OCI-LY3 (cell line): Measurements from ENCODE around the gene CLEC2D.

Experiments used
- H2AFZ ChIP-seq: fragments of 200-600, 300-600 bp; shearing (Covaris generic); 2 replicates; pipeline ENCODE4 v1.6.0; 2014; ENCODE audit warnings: antibody characterized with exemption, low read depth, low read length
- H3K27ac ChIP-seq: fragments of 200-600, 300-600 bp; sonication (generic); 2 replicates; pipeline ENCODE4 v1.5.1; 2014; ENCODE audit warnings: mild to moderate bottlenecking, low read length, moderate library complexity, mixed read lengths
- H3K27me3 ChIP-seq: fragments of 200-600, 300-600 bp; sonication (generic); 2 replicates; pipeline ENCODE4 v1.6.1; 2014; ENCODE audit warnings: low read depth, low read length, mixed read lengths
- H3K36me3 ChIP-seq: fragments of 200-600, 300-600 bp; sonication (generic); replicated peaks from 2 replicates; pipeline ENCODE3; 2014; ENCODE audit warnings: low read depth, low read length, mixed read lengths
- H3K4me1 ChIP-seq: fragments of 300-600, 200-600 bp; sonication (generic); 2 replicates; pipeline ENCODE4 v1.6.1; 2014; ENCODE audit warnings: low read length, mixed read lengths
- H3K4me2 ChIP-seq: fragments of 200-600, 300-600 bp; sonication (generic); 2 replicates; pipeline ENCODE4 v1.6.1; 2014; ENCODE audit warnings: low read length, mixed read lengths
- H3K4me3 ChIP-seq: fragments of 300-600, 200-600 bp; sonication (generic); 2 replicates; pipeline ENCODE4 v1.5.1; 2014; ENCODE audit warnings: antibody characterized with exemption, mild to moderate bottlenecking, low read length, moderate library complexity
- H3K79me2 ChIP-seq: fragments of 300-600, 200-600 bp; shearing (Covaris generic); 2 replicates; pipeline ENCODE4 v1.6.1; 2014; ENCODE audit warnings: mild to moderate bottlenecking, low read length, mixed read lengths
- H3K9ac ChIP-seq: fragments of 300-600, 200-600 bp; shearing (Covaris generic); 2 replicates; pipeline ENCODE4 v1.6.0; 2014; ENCODE audit warnings: mild to moderate bottlenecking, low read length, moderate library complexity
- H3K9me3 ChIP-seq: fragments of 200-600, 300-600 bp; shearing (Covaris generic); 2 replicates; pipeline ENCODE4 v1.6.1; 2014; ENCODE audit warnings: low read length, mixed read lengths; ENCODE audit not compliant: insufficient read depth
- H4K20me1 ChIP-seq: fragments of 200-600, 300-600 bp; sonication (generic); 2 replicates; pipeline ENCODE4 v1.6.1; 2016; ENCODE audit warnings: low read length, mixed read lengths; ENCODE audit not compliant: insufficient read depth
- CTCF ChIP-seq: fragments of 200-600, 300-600 bp; sonication (generic); IDR thresholded peaks from 2 replicates; pipeline ENCODE4 v1.5.1; 2014; ENCODE audit warnings: antibody characterized with exemption, low read length, low read depth
- EZH2phosphoT487 ChIP-seq: fragments of 200-600 bp; shearing (Covaris generic); IDR thresholded peaks from 2 replicates; pipeline ENCODE4 v1.6.1; 2018; ENCODE audit warnings: antibody characterized with exemption, mixed run types, low read depth

CLEC2D gene

DNA sequence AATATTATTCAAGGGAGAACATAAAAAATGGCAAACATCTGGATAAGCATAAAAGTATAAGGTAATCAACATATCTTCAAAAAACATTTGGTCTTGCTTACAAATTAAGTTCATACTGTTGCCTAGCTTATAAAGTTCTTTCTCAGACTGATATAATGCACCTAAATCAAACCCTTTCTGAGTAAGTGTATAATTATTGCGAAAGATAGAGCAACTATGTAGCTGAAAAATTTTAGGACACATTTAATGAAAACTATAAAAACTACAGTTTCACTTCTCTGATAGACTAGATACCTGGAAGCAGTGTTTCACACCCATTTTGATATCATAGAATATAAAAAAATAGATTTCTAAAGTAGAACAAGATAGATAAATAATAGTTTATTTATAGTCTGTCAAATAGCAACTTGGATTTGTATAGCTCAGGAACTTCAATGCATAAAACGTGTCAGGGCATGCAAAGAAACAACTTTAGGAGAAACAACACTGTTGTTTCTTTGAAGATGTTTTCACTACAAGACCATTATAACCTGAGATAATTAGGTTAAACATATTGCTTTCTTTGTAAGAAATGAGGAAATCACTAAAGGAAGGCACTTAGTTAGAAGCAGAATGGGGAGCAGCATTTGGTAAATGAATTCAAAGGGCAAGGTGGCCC is 55.8 kb downstream of the CLEC2D start:
- peak overlapping the region; percentile 95 for H3K9ac ChIP-seq

DNA sequence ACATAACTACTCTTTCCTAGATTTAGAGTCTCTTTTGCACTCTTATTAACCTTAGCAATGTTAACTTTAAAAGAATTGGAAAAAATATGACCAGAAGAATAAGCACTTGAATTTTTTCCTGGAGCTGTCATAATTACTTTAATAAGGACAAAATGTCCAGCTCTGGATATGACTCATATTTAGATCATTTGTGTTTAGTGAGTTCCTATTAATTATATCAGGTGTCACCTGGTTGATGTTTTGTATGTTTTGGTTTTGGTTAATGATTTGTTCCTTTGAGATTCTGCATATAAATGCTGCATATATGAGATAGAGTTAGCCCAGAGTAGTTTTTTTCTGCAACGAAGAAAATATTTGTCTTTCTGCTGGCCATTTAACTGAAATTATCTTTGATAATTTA is 58.3 kb downstream of the CLEC2D start:
- peak overlapping the region; percentile 97 for H3K27ac ChIP-seq
- TF ChIP-seq CTCF (no peak), EZH2phosphoT487 (no peak)
- no peak overlapping the region for H2AFZ ChIP-seq
- H4K20me1 ChIP-seq: peaks cover 22% of the 10 kb centered on the region; the same call in 1 of the 2 replicates
- peak overlapping the region; percentile 95 for H3K4me2 ChIP-seq
- H3K4me1 ChIP-seq: peaks cover 28% of the 10 kb centered on the region
- peaks cover 67% of the 10 kb centered on the region for H3K36me3 ChIP-seq
- H3K9ac ChIP-seq: peak overlapping the region; percentile 95
- H3K4me3 ChIP-seq: peak overlapping the region; percentile 93
- H3K9me3 ChIP-seq: no peaks in the 10 kb centered on the region
- H3K27me3 ChIP-seq: no peaks in the 10 kb centered on the region
- peaks cover 100% of the 10 kb centered on the region for H3K79me2 ChIP-seq

More for the DNA sequence above, 55.8 kb downstream of the CLEC2D start:
- Histone ChIP-seq H3K4me1 (peaks cover 52% of the 10 kb centered on the region), H3K79me2 (peaks cover 100% of the 10 kb centered on the region), H3K27ac (peak overlapping the region; percentile 97), H2AFZ (no peak overlapping the region), H3K36me3 (peaks cover 78% of the 10 kb centered on the region), H3K4me3 (peak overlapping the region; percentile 93), H4K20me1 (peaks cover 40% of the 10 kb centered on the region; the same call in 1 of the 2 replicates), H3K9me3 (no peaks in the 10 kb centered on the region), H3K4me2 (peak overlapping the region; percentile 95), H3K27me3 (no peaks in the 10 kb centered on the region)
- no peak for TF ChIP-seq CTCF
- no peak for TF ChIP-seq EZH2phosphoT487

DNA sequence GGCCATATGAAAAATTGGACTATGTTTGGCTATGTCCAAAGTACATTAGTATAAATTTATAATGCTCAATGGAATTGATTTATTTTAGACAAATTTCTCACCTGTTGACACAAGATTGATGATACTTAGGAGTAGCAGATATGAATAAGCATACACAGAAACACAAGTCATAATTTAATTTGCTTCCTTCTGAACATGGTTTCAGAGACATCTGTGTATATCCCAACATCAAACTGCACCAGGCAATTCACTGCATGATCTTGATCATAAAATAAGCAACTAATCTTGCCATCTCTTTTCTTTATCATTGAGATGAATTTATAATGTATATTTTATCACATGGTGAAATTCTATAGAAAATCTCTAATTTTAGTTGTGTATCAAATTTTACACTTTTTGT is 59.6 kb downstream of the CLEC2D start:
- TF ChIP-seq CTCF (no peak), EZH2phosphoT487 (no peak)
- Histone ChIP-seq H3K4me2 (peak overlapping the region; percentile 95), H3K79me2 (peaks cover 96% of the 10 kb centered on the region), H3K9ac (peak overlapping the region; percentile 95), H3K27me3 (no peaks in the 10 kb centered on the region), H4K20me1 (peaks cover 11% of the 10 kb centered on the region; the same call in 1 of the 2 replicates), H3K9me3 (no peaks in the 10 kb centered on the region), H3K4me3 (peak overlapping the region; percentile 93), H3K27ac (peak overlapping the region; percentile 97), H3K36me3 (peaks cover 56% of the 10 kb centered on the region), H2AFZ (no peak overlapping the region), H3K4me1 (peaks cover 22% of the 10 kb centered on the region)

DNA sequence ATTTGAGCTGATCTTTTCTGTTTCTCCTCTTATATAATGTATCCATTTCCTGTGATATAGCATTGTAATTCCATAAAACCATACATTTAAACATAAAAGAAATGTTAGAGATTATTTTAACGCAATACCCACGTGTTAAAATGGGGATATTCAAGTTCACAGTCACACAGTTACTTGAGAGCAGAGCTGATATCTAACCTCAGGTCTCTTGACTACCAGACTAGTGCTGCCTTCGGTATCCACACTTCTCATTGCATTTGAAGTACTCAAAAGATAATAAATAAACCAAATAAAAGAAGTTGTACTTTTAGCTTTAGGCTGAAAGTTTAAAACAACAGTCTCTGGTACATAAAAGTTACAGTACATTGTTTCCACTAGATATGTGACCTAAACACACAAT is 60.5 kb downstream of the CLEC2D start:
- H3K36me3 ChIP-seq: peaks cover 47% of the 10 kb centered on the region
- H4K20me1 ChIP-seq: peaks cover 2% of the 10 kb centered on the region; the same call in 1 of the 2 replicates
- peak overlapping the region; percentile 95 for H3K9ac ChIP-seq
- no peaks in the 10 kb centered on the region for H3K27me3 ChIP-seq
- H3K9me3 ChIP-seq: no peaks in the 10 kb centered on the region
- peak overlapping the region; percentile 93 for H3K4me3 ChIP-seq
- H3K4me1 ChIP-seq: peaks cover 19% of the 10 kb centered on the region
- H3K4me2 ChIP-seq: peak overlapping the region; percentile 95
- H2AFZ ChIP-seq: no peak overlapping the region
- TF ChIP-seq EZH2phosphoT487 (no peak), CTCF (no peak)
- H3K79me2 ChIP-seq: peaks cover 96% of the 10 kb centered on the region
- peak overlapping the region; percentile 97 for H3K27ac ChIP-seq
